Sigmoid colon (tissue), 4 donors: ENCODE data around the gene RGS7.
"Not testable (repeated sequence)": the region's sequence is repeated elsewhere in the genome, so short reads cannot be mapped to it uniquely, and the experiment has no call there.

ENCODE experiments used
- POLR2A ChIP-seq, 2 donors: fragments of 450-650 bp; IDR thresholded peaks; one replicate each; pipeline ENCODE4 v1.6.1; 2016; ENCODE audit warnings: antibody characterized with exemption in 2 of 2, mild to moderate bottlenecking in 2 of 2, moderate library complexity in 2 of 2
- POLR2AphosphoS5 ChIP-seq, 4 donors: sonication (generic); formaldehyde crosslinking; IDR thresholded peaks; one replicate each; pipeline ENCODE4 v1.6.1; 2017; ENCODE audit warnings: antibody characterized with exemption in 4 of 4

DNA sequence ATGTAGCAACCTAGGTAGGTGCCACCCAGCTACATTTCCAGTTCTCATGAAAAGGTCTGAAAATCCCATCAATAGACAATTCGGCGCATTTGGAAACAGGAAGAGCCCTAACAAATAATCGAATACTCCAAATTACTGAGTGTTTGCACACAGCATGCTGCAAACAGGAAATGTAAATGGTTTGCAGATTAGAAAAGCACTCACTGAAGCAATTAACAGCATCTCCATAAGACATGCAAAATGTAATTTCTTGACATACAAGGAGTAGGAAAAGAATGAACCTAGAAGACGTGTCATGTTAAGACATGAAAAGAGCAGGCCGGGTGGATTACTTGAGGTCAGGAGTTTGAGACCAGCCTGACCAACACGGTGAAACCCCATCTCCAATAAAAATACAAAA is 598.2 kb downstream of the RGS7 start:
- TF ChIP-seq POLR2A, POLR2AphosphoS5 (IDR thresholded peaks at IDR 0.05): not testable (repeated sequence)
